OCI-LY7 (cell line): ENCODE results near the gene FA2H.

Experiments used
- CTCF ChIP-seq: fragments of 200-600 bp; sonication (generic); conservative IDR thresholded peaks from 2 replicates; pipeline ENCODE4 v1.5.1; 2014; ENCODE audit warnings: mild to moderate bottlenecking, antibody characterized with exemption, low read length, moderate library complexity, mixed read lengths
- EZH2phosphoT487 ChIP-seq: fragments of 200-600 bp; sonication (generic); IDR thresholded peaks from 2 replicates; pipeline ENCODE4 v1.6.1; 2018; ENCODE audit warnings: low read depth, borderline replicate concordance, mild to moderate bottlenecking, mixed run types, antibody characterized with exemption, low read length, moderate library complexity, mixed read lengths

- TF ChIP-seq CTCF (no peak), EZH2phosphoT487 (no peak)
Measured at GRCh38 chr16:74756203-74756602, 18.4 kb downstream of the FA2H start.
